Adipose tissue (tissue), 3 donors: ENCODE data around the gene COMT. TPM values are rescaled to one million over a fixed set of nuclear protein-coding genes. Genes with fewer than 3 reads are reported as not detected.

Experiments
- H3K27ac ChIP-seq: one replicate; pipeline ENCODE4 v1.5.1; 2013; ENCODE audit warnings: low read depth, low read length
- WGBS, 3 donors: extraction: QIAGEN DNeasy Blood & Tissue Kit; methylation state at CpG; one replicate each; pipeline ENCODE4 v1.1.7; 2013; 5-methylcytosine and 5-hydroxymethylcytosine counted together
- polyA plus RNA-seq, 3 donors: library from polyadenylated mRNA; stranded (reverse); fragments of 200-250 nt; gene quantifications; one replicate each; pipeline ENCODE4 v1.2.3, GENCODE V29; 2013
- donor health status: healthy with polysubstance abuse.
- donor health status: Bipolar disorder and iron deficiency.
- donor health status: healthy.

COMT gene
- 100 to 1,000 TPM in 2 of 3 donors, 10 to 100 TPM in 1; 70.9 to 173 (median 133) TPM for polyA plus RNA-seq

DNA sequence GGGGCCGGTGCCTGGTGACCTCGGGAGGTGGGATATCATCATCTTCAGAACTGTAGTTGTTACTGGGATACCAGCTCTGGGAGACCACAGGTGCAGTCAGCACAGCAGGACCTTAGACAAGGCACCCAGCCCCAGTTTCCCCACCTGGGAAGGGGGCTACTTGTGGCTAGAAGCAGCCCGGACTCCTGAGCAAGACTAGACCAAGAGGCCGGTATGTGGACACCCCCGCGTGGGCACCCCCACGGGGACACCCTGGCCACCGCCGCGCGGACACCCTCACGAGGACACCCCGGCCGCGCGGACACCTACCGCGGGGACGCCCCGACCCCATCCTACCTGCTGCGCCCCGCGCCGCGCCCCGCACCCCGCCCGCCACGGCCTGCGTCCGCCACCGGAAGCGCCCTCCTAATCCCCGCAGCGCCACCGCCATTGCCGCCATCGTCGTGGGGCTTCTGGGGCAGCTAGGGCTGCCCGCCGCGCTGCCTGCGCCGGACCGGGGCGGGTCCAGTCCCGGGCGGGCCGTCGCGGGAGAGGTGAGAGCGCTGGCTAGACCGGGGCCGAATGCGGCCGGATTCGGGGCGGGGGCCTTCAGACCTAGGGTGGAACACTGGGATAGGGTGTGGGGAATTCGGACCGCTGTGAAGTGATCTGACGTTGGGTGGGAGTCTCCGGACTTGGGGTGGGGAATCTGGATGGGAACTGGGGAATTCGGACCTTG lies at the start of gene COMT, which contains the start of gene TXNRD2:
Gene COMT (plus strand): TSS at position 408 of the 718 bp plus-strand sequence. CDS start 20,755 bp downstream, outside the sequence.
Gene TXNRD2 (minus strand): TSS at position 454 of the 718 bp plus-strand sequence. CDS start 15 bp downstream, at position 439.
- peak within 1 kb of the TSS; percentile 30 for H3K27ac ChIP-seq
- 1% methylated on average over 59 to 63 of the region's 63 CpGs for WGBS, 3 donors

GRCh38 chr22:19892257-19892879 lies 49.2 kb upstream of the COMT start:
- WGBS, 3 donors: 37 to 64% (median 44%) methylated on average over 24 of the region's 24 CpGs
- H3K27ac ChIP-seq: no peak overlapping the region

GRCh38 chr22:19892925-19893324 lies 48.6 kb upstream of the COMT start:
- no peak overlapping the region for H3K27ac ChIP-seq
- WGBS, 3 donors: 79 to 87% (median 85%) methylated on average over 13 of the region's 13 CpGs

DNA sequence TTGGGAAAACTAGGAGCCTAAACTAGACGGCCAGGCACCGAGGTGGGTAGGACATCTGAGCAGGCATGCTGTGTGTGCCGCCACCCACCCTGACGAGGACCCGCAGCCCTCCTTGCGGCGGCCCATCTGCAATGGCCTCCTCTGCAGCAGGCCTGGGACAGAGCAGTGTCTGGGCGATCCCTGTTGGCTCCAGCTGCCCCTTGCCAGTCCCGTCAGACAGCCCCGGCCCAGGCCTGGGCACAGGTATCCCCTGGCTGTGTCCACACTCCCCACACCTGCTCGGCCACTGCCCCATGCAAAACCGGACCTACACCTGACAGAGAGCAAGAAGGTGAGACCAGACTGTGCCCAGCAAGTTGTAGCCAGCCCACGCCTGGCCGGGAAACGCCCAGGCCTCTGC lies 48.2 kb upstream of the COMT start:
- no peak overlapping the region for H3K27ac ChIP-seq
- 91 to 93% (median 93%) methylated on average over 15 of the region's 15 CpGs for WGBS, 3 donors

GRCh38 chr22:19895160-19895849 lies 46.3 kb upstream of the COMT start:
- 92 to 96% (median 93%) methylated on average over 23 of the region's 23 CpGs for WGBS, 3 donors

DNA sequence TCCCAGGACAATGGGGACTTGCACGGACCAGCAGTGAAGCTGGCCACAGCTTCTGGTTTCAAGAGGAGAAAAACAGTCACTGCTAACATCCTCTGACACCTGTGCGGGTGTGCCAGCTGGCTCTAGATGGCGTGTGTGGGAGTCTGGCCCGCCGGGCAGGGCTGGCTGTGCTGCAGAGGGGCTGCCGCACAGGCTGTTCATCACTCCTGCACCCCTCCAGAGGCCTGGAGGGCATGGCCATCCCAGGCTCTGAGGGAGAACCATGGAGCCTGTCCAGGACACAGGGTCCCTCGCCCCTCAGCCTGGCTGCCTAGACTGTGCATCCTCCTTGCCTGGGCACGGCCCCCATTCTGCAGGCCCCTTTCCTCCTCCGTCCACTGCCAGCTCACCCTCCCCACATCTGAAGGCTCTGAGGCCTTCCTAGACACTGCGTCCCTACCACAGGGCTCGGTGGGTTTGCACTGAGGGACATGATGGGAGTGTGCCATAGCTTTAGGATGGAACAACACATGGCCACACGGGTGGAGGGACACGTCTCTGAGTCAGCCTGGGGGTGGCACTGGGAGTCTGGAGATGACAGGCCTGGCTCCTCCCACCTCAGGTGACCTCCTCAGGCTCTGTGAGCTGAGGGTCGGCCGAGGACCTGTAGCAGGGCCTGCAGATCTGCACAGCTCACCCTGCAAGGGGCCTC lies 44.8 kb upstream of the COMT start:
- no peak overlapping the region for H3K27ac ChIP-seq
- WGBS, 3 donors: 82 to 86% (median 82%) methylated on average over 15 of the region's 15 CpGs

More at GRCh38 chr22:19895160-19895849, 46.3 kb upstream of the COMT start:
- no peak overlapping the region for H3K27ac ChIP-seq

DNA sequence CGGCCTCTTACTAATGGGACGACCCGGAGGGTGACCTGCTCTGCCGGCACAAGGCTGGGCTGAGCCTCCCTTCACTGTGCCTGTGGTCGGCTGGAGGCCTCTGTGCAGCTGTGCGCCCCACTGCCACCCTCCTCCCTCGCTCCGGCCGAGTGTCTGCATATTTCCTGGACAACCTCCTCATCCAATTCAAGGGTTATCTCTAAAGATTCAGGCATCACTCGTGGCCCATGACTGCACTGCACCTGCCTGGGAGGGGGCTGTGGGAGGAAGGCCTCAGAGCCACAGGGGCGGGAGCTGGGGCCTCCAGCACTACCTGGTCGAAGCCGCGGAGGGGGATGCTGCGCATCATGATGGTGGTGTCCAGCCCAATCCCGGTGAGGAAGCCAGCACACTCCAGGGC lies 43.8 kb upstream of the COMT start:
- 87 to 92% (median 92%) methylated on average over 16 of the region's 16 CpGs for WGBS, 3 donors
- H3K27ac ChIP-seq: no peak overlapping the region

DNA sequence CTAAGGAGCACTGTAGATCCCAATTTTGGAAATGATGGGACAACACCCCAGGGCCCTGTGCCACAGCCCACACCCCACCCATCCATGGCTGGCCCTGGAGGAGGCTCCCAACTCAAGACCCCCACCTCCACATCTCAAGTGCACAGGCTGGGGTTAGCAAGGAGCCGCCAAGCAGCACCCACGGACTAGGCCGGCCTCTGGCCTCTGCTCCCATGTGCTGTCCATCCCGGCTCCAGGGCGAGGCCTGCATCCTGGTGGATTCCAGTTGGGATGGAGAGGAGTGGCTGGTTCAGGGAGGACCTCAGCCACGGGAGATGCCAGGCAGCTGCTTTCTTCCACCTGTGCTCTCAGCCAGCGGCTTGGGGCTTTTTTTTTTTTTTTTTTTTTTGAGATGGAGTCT lies 43.4 kb upstream of the COMT start:
- 87 to 98% (median 95%) methylated on average over 6 to 7 of the region's 7 CpGs for WGBS, 3 donors
- H3K27ac ChIP-seq: no peak overlapping the region

DNA sequence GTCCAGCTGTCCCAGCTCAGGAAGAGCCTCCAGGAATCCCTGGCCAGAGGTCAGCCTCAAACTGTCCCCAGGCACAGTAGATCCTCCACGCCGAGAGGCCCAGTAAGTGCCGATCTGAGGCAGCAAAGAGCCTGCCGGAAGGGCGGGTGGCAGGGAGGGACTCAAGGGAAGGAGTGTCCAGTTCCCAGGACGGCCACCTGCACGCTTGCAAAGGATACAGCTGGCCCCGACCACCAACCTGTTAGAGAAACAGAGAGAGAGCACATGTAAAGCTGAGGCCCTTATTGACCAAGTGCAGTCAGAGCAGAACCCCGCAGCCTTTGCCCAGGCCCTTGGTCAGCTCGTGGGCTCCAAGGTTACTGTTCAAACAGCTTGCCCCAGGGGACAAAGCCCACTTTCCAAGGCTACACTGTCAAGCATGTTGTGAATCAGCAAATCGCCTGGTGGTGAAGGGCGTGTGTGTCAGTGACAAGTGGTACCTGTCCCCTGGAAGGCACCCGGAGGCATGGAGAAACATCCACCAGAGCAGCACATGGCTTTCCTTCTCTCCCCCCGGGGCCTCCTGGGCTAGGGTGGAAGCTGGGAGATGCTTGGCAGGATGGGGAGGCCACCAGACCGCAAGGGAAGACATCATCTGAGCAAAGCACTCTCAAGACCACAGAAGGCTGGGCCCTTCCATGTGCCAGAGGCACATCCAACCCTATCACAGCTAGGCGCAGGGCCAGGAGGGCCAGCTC lies 42.6 kb upstream of the COMT start:
- H3K27ac ChIP-seq: no peak overlapping the region
- WGBS, 3 donors: 89 to 91% (median 91%) methylated on average over 16 of the region's 16 CpGs

GRCh38 chr22:19900707-19901436 lies 40.7 kb upstream of the COMT start:
- H3K27ac ChIP-seq: no peak overlapping the region
- 81 to 91% (median 88%) methylated on average over 13 of the region's 13 CpGs for WGBS, 3 donors

- no peak overlapping the region for H3K27ac ChIP-seq
- 89 to 93% (median 89%) methylated on average over 11 of the region's 11 CpGs for WGBS, 3 donors
Measured at GRCh38 chr22:19901577-19902244, 39.9 kb upstream of the COMT start.

GRCh38 chr22:19902245-19902715 lies 39.3 kb upstream of the COMT start:
- WGBS, 3 donors: 84 to 92% (median 90%) methylated on average over 7 of the region's 7 CpGs
- no peak overlapping the region for H3K27ac ChIP-seq

DNA sequence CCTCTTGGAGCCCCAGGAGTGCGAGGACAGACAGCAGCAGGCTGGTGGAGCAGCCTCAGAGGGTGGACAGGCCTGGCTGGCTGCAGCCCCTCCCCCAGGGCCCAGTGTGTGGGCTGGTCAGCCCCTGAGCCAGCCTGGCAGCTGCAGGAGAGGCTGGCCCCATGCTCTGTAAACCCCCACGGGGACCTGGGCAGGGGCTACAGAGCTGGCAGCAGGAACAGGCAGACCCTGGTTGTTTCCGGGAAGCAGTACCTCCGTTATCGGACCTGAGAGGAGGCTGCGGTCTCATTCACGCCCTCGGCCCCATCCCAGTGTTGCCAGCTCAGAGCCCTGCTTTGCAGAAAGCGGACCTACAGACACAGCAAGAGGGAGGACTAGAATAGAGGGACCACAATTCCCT lies 38.5 kb upstream of the COMT start:
- 85 to 90% (median 90%) methylated on average over 9 of the region's 9 CpGs for WGBS, 3 donors
- H3K27ac ChIP-seq: no peak overlapping the region

GRCh38 chr22:19903513-19903912 lies 38.1 kb upstream of the COMT start:
- WGBS, 3 donors: 86 to 90% (median 88%) methylated on average over 12 of the region's 12 CpGs

GRCh38 chr22:19904174-19904856 lies 37.3 kb upstream of the COMT start:
- no peak overlapping the region for H3K27ac ChIP-seq
- WGBS, 3 donors: 85 to 91% (median 88%) methylated on average over 16 of the region's 16 CpGs

More at GRCh38 chr22:19903513-19903912, 38.1 kb upstream of the COMT start:
- H3K27ac ChIP-seq: no peak overlapping the region

- H3K27ac ChIP-seq: no peak overlapping the region
- 87 to 93% (median 92%) methylated on average over 7 of the region's 7 CpGs for WGBS, 3 donors
Measured at GRCh38 chr22:19904935-19905334, 36.6 kb upstream of the COMT start.
